SU-DHL-6 (cell line): ENCODE measurements around the gene ATG10.

Source experiments
- H2AFZ ChIP-seq: fragments of 200-600 bp; sonication (generic); 2 replicates; pipeline ENCODE4 v1.6.1; 2014; ENCODE audit warnings: low read depth, mild to moderate bottlenecking, moderate library complexity, mixed read lengths, antibody characterized with exemption, low read length; ENCODE audit not compliant: severe bottlenecking
- H3F3A ChIP-seq: fragments of 200-600 bp; shearing (Covaris generic); 2 replicates; pipeline ENCODE4 v1.6.0; 2016; ENCODE audit warnings: antibody characterized with exemption, mild to moderate bottlenecking; ENCODE audit not compliant: insufficient read depth
- H3K27ac ChIP-seq: fragments of 200-600 bp; sonication (generic); 2 replicates; pipeline ENCODE4 v1.5.1; 2016; ENCODE audit warnings: low read depth, mild to moderate bottlenecking, low read length, moderate library complexity, mixed read lengths
- H3K27me3 ChIP-seq: fragments of 200-600 bp; sonication (generic), shearing (Covaris generic); 2 replicates; pipeline ENCODE4 v1.6.0; 2014; ENCODE audit warnings: mild to moderate bottlenecking, low read length
- H3K36me3 ChIP-seq: fragments of 200-600 bp; sonication (generic); 2 replicates; pipeline ENCODE4 v1.6.1; 2014; ENCODE audit warnings: mild to moderate bottlenecking, low read length, mixed read lengths
- H3K4me2 ChIP-seq: fragments of 300-600, 200-600 bp; shearing (Covaris generic), sonication (generic); 2 replicates; pipeline ENCODE4 v1.6.0; 2014; ENCODE audit warnings: low read length, low read depth, mild to moderate bottlenecking; ENCODE audit not compliant: poor library complexity, severe bottlenecking
- H3K4me3 ChIP-seq: fragments of 200-600 bp; sonication (generic); 2 replicates; pipeline ENCODE4 v1.5.1; 2014; ENCODE audit warnings: antibody characterized with exemption, low read length, mild to moderate bottlenecking, mixed read lengths; ENCODE audit not compliant: insufficient read depth, poor library complexity, severe bottlenecking
- H3K79me2 ChIP-seq: fragments of 200-600 bp; sonication (generic); 2 replicates; pipeline ENCODE4 v1.6.1; 2014; ENCODE audit warnings: mild to moderate bottlenecking, low read length, moderate library complexity; ENCODE audit not compliant: insufficient read depth
- H3K9ac ChIP-seq: fragments of 200-600 bp; sonication (generic); 2 replicates; pipeline ENCODE4 v1.7.0; 2014; ENCODE audit warnings: mild to moderate bottlenecking, low read length
- H3K9me2 ChIP-seq: fragments of 200-600 bp; sonication (generic); replicated peaks from 2 replicates; pipeline ENCODE4 v1.6.1; 2014; ENCODE audit warnings: low read length; ENCODE audit not compliant: insufficient read depth
- H3K9me3 ChIP-seq: fragments of 200-600 bp; sonication (generic); 2 replicates; pipeline ENCODE4 v1.6.1; 2014; ENCODE audit warnings: low read length, mixed read lengths; ENCODE audit not compliant: insufficient read depth
- H4K20me1 ChIP-seq: fragments of 200-600 bp; sonication (generic); 2 replicates; pipeline ENCODE4 v1.6.1; 2014; ENCODE audit warnings: low read depth, mild to moderate bottlenecking, antibody characterized with exemption, low read length, moderate library complexity, mixed read lengths
- CTCF ChIP-seq: fragments of 200-600 bp; sonication (generic); IDR thresholded peaks from one replicate; pipeline ENCODE4 v1.5.1; 2017; ENCODE audit warnings: antibody characterized with exemption, mild to moderate bottlenecking, low read length, moderate library complexity; ENCODE audit not compliant: insufficient read depth, poor library complexity, severe bottlenecking
- EZH2phosphoT487 ChIP-seq: fragments of 200-600 bp; sonication (generic), shearing (Covaris generic); conservative IDR thresholded peaks from 2 replicates; pipeline ENCODE4 v1.6.1; 2018; ENCODE audit warnings: mild to moderate bottlenecking, antibody characterized with exemption, low read length, moderate library complexity, mixed read lengths

Gene ATG10

GRCh38 chr5:82296929-82297328 is 325.1 kb downstream of the ATG10 start:
- Histone ChIP-seq H3K9ac (no peak overlapping the region), H3K9me2 (no peaks in the 10 kb centered on the region), H3K36me3 (no peaks in the 10 kb centered on the region), H3K4me2 (no peak overlapping the region), H3F3A (no peaks in the 10 kb centered on the region), H2AFZ (no peak overlapping the region), H3K79me2 (no peaks in the 10 kb centered on the region), H3K9me3 (no peaks in the 10 kb centered on the region), H4K20me1 (no peaks in the 10 kb centered on the region; the same call in 1 of the 2 replicates), H3K4me3 (no peak overlapping the region), H3K27ac (no peak overlapping the region), H3K27me3 (no peaks in the 10 kb centered on the region)
- no peak for TF ChIP-seq CTCF
- no peak for TF ChIP-seq EZH2phosphoT487

- Histone ChIP-seq H3K27ac (no peak overlapping the region), H3F3A (no peaks in the 10 kb centered on the region), H4K20me1 (no peaks in the 10 kb centered on the region; the same call in 1 of the 2 replicates), H3K36me3 (no peaks in the 10 kb centered on the region), H3K9ac (no peak overlapping the region), H3K9me3 (no peaks in the 10 kb centered on the region), H3K27me3 (no peaks in the 10 kb centered on the region), H2AFZ (no peak overlapping the region), H3K4me3 (no peak overlapping the region), H3K4me2 (no peak overlapping the region), H3K9me2 (no peaks in the 10 kb centered on the region), H3K79me2 (no peaks in the 10 kb centered on the region)
- TF ChIP-seq EZH2phosphoT487 (no peak), CTCF (no peak)
Measured at GRCh38 chr5:82297711-82298110, 325.9 kb downstream of the ATG10 start.

GRCh38 chr5:82298668-82299067 is 326.8 kb downstream of the ATG10 start:
- H3K9me2 ChIP-seq: no peaks in the 10 kb centered on the region
- TF ChIP-seq CTCF (no peak), EZH2phosphoT487 (no peak)
- no peak overlapping the region for H3K4me2 ChIP-seq
- no peaks in the 10 kb centered on the region for H3F3A ChIP-seq
- H3K27me3 ChIP-seq: no peaks in the 10 kb centered on the region
- H3K36me3 ChIP-seq: no peaks in the 10 kb centered on the region
- H3K27ac ChIP-seq: no peak overlapping the region
- no peaks in the 10 kb centered on the region for H3K79me2 ChIP-seq
- no peaks in the 10 kb centered on the region for H3K9me3 ChIP-seq
- H3K4me3 ChIP-seq: no peak overlapping the region
- H2AFZ ChIP-seq: no peak overlapping the region
- no peak overlapping the region for H3K9ac ChIP-seq
- H4K20me1 ChIP-seq: no peaks in the 10 kb centered on the region; the same call in 1 of the 2 replicates
